Sigmoid colon (tissue), 7 donors: ENCODE results near the gene PTPA. TPM values are rescaled to one million over a fixed set of nuclear protein-coding genes. Genes with fewer than 3 reads are reported as not detected.

Experiments used
- DNase-seq: peaks from one replicate; pipeline ENCODE4 v3.0.0-alpha.2; 2019
- H3K27ac ChIP-seq, 4 donors: fragments of 200-600 bp; sonication (generic); one replicate each; pipeline ENCODE4 v1.5.1; 2016 to 2019; ENCODE audit warnings: mild to moderate bottlenecking in 1 of 4
- H3K27me3 ChIP-seq, 3 donors: fragments of 200-600 bp; sonication (generic); one replicate each; pipeline ENCODE4 v1.5.1; 2019; ENCODE audit warnings: mild to moderate bottlenecking in 1 of 3
- H3K36me3 ChIP-seq, 4 donors: fragments of 200-600 bp; sonication (generic); one replicate each; pipeline ENCODE4 v1.5.1; 2016 to 2019
- H3K4me1 ChIP-seq, 4 donors: fragments of 200-600 bp; sonication (generic); one replicate each; pipeline ENCODE4 v1.5.1; 2017 to 2019
- H3K4me3 ChIP-seq, 4 donors: fragments of 200-600 bp; sonication (generic); one replicate each; pipeline ENCODE4 v1.5.1; 2017 to 2019; ENCODE audit warnings: mild to moderate bottlenecking in 2 of 4, moderate library complexity in 1 of 4
- H3K9me3 ChIP-seq, 4 donors: fragments of 200-600 bp in 3 of 4; sonication (generic) in 3 of 4; one replicate each; pipeline versions ENCODE4 v1.5.1 to v1.6.1; 2013 to 2019
- EP300 ChIP-seq, 4 donors: sonication (generic); formaldehyde crosslinking; IDR thresholded peaks; one replicate each; pipeline ENCODE4 v1.6.1; 2017; ENCODE audit warnings: antibody characterized with exemption in 4 of 4
- POLR2A ChIP-seq, 2 donors: fragments of 450-650 bp; IDR thresholded peaks; one replicate each; pipeline ENCODE4 v1.6.1; 2016; ENCODE audit warnings: antibody characterized with exemption in 2 of 2, mild to moderate bottlenecking in 2 of 2, moderate library complexity in 2 of 2
- POLR2AphosphoS5 ChIP-seq, 4 donors: sonication (generic); formaldehyde crosslinking; IDR thresholded peaks; one replicate each; pipeline ENCODE4 v1.6.1; 2017; ENCODE audit warnings: antibody characterized with exemption in 4 of 4
- WGBS, 2 donors: extraction: QIAGEN DNeasy Blood & Tissue Kit; methylation state at CpG; one replicate each; pipeline ENCODE4 v1.1.7; 2013; 5-methylcytosine and 5-hydroxymethylcytosine counted together
- intact Hi-C: fragments of 100-400 bp; cut with DNase I; formaldehyde crosslinking; loops from one replicate; pipeline ENCODE4 v1.15.1; 2023
- polyA plus RNA-seq, 3 donors: library from polyadenylated mRNA; stranded (reverse); fragments of 200-250 nt; gene quantifications; one replicate each; pipeline ENCODE4 v1.2.3, GENCODE V29; 2013
- total RNA-seq, 4 donors: library from RNA; depleted of rRNA; stranded (reverse); fragments of >200 nt; gene quantifications; one replicate each; pipeline ENCODE4 v1.1.0, GENCODE V29; 2016
- TF ChIP-seq, protein P1 (sequence below), 4 experiments: fragments of 450-650 bp in 3 of 4; fragments of 200-600 bp in 1 of 4; IDR thresholded peaks; one replicate each; pipeline ENCODE4 v1.5.1; 2016 to 2019; ENCODE audit warnings: antibody characterized with exemption in 4 of 4, mild to moderate bottlenecking in 3 of 4, moderate library complexity in 2 of 4
- donor health status: healthy with polysubstance abuse.
- donor health status: Bipolar disorder and iron deficiency.
- donor health status: healthy.

Gene PTPA
- total and polyA plus RNA-seq, 7 donors = 50.2 to 141 (median 78.5) TPM

DNA sequence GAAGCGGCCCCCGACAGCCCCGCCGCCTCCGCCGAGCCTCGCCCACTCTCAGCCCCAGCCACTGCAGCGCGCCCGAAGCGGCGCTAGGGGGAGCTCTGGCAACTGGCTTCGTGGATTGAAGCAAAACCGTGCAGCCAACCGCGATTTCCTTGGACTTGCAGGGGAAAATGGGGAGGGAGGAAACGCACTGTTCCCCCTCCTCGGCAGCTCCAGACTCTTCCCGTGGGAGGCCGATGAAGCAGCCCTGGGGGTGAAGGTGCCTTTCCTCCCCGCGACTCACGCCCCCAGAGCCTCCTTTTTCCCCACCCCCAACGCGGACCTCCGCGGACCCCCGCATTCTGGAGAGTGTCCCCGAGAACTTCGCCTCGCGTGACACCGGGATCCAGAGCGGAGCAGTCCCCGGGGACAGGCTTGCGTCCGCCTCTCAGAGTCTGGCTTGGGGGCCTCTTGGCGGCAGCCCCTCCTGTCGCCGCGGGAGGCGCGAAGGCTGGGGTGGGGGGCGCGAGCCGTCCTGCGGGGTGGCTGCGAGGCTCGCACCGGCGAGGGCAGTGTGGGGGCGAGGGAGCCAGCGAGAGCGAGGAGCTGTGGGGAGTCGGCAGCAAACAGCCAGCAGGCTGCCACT lies 63.0 kb downstream of the PTPA start:
- Histone ChIP-seq H3K27me3 (no peaks in the 10 kb centered on the region), H3K9me3 (no peaks in the 10 kb centered on the region), H3K4me1 (peaks cover 0 to 39% (median 25%) of the 10 kb centered on the region in 4 donors), H3K36me3 (no peaks in the 10 kb centered on the region), H3K27ac (peak overlapping the region; percentile 97 to 99 (median 98)), H3K4me3 (peak overlapping the region; percentile 80 to 96 (median 93))
- peak in 1 of 4 donors; percentile 2 for TF ChIP-seq EP300 (IDR thresholded peaks at IDR 0.05)
- peak in 1 of 2 donors; percentile 19 for TF ChIP-seq POLR2A (IDR thresholded peaks at IDR 0.05)
- TF ChIP-seq, protein P1, sequence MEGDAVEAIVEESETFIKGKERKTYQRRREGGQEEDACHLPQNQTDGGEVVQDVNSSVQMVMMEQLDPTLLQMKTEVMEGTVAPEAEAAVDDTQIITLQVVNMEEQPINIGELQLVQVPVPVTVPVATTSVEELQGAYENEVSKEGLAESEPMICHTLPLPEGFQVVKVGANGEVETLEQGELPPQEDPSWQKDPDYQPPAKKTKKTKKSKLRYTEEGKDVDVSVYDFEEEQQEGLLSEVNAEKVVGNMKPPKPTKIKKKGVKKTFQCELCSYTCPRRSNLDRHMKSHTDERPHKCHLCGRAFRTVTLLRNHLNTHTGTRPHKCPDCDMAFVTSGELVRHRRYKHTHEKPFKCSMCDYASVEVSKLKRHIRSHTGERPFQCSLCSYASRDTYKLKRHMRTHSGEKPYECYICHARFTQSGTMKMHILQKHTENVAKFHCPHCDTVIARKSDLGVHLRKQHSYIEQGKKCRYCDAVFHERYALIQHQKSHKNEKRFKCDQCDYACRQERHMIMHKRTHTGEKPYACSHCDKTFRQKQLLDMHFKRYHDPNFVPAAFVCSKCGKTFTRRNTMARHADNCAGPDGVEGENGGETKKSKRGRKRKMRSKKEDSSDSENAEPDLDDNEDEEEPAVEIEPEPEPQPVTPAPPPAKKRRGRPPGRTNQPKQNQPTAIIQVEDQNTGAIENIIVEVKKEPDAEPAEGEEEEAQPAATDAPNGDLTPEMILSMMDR (IDR thresholded peaks at IDR 0.05) = peak; percentile 94 to 98 (median 96)
- TF ChIP-seq POLR2AphosphoS5 (IDR thresholded peaks at IDR 0.05) = peak; percentile 80 to 86 (median 82)
- WGBS, 2 donors = 0% methylated on average over 55 of the region's 55 CpGs
- intact Hi-C loops = loop anchor here (1.0 to 2.0 kb wide), 3 partner anchors 239 to 436 kb away; no protein-coding TSS in a partner anchor
- peak; percentile 97 for DNase-seq

DNA sequence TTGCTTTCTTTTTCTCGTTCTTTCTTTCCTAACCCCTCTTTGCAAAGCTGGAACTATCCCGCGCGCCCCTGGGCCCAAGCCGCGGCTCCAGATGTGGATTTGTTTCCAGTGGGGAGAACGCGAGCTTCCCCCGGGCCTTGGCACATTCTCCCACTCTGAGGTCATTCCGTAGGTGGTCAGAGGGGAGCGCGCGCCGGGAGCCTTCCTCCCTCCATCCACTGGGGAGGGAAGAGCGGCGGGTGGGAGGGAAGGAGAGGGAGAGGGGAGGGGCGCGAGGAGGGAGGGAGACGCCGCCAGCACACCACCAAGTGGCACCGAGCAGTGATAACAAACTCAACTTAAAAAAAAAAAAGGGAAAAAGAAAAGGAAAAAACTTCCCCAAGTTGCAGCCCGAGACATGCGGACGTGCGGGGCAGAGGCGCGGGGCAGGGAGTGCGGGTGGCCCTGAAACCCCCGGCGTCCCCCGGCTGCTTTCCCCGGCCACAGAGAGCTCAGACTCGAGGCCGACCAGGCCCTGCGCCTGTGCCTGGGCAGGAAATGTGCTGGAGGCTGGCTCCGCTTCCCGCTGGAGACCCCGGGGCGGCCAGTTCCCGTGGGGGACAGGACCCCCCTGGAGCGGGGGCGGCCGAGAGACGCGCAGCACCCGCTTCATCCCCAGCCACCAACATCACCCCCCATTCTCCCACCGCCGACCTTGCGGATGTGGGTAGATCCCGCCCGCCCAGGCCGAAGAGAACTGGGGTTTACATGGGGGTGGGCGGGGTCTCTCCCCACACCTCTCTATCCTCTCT lies 63.7 kb downstream of the PTPA start:
- DNase-seq = peak; percentile 96
- 1% methylated on average over 53 of the region's 53 CpGs for WGBS, 2 donors
- intact Hi-C loops = loop anchor here (1.0 to 5.0 kb wide), 6 partner anchors 82 to 435 kb away; no protein-coding TSS in a partner anchor
- H3K36me3 ChIP-seq = no peaks in the 10 kb centered on the region
- no peaks in the 10 kb centered on the region for H3K27me3 ChIP-seq
- peaks cover 0 to 39% (median 25%) of the 10 kb centered on the region in 4 donors for H3K4me1 ChIP-seq
- H3K4me3 ChIP-seq = peak overlapping the region; percentile 80 to 96 (median 93)
- TF ChIP-seq POLR2AphosphoS5 (IDR thresholded peaks at IDR 0.05) = peak; percentile 62 to 80 (median 78)
- TF ChIP-seq EP300 (IDR thresholded peaks at IDR 0.05) = no peak
- peak in 1 of 2 donors; percentile 48 for TF ChIP-seq POLR2A (IDR thresholded peaks at IDR 0.05)
- H3K27ac ChIP-seq = peak overlapping the region; percentile 97 to 99 (median 98)
- H3K9me3 ChIP-seq = no peaks in the 10 kb centered on the region

DNA sequence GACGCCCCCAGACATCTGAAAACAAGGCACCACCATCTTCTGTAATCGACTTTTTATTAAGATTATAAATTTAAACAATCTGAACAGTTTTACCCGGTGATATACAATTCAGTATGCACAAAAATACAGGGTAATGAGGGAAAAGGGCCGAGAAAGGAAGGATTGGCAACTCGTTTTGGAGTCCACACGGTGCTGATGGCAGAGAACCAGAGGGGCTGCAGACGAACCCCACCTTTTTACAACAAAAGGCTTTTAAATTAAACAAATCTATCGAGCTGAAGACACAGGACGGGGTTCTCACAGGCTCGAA lies 64.3 kb downstream of the PTPA start:
- intact Hi-C loops = loop anchor here (1.0 to 5.0 kb wide), 5 partner anchors 82 to 393 kb away; no protein-coding TSS in a partner anchor
- no peak for DNase-seq

DNA sequence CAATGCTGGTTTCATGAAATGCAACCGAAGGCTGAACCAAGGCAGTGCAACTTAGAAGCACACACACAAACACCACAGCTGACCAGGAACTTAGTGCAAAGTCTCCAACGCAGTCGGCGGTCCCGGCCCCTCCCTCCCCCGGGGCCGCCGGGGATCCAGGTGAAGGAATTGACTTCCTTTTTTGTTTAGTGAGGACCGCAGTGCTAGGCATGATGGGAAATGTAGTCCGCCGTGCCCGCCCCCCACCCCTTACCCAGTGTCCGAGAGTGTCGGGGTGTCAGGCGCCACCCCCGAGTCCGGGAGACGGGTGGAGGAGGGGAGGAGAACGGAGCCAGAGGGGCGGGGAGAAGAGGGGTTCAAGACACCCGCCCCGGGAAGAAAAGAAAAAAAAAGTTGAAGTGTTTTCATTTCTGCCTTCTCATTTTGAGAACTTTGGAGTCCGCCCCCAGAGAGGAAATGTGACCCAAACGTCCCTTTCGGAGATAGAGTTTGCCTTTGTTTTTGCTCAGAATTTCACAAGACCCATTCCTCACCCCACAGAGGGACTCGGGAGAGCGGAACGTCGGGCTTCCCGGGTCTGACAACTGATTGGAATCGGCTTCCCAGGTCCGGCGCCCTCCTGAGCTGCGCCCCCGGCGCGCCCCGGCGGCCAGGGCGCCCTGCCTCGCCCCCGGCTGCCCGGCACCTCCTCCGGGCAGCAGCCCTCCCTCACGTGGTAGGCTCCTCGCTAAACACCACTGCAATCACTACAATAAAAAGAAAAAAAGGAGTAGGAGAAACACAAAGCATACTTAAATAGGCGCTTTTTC lies 64.8 kb downstream of the PTPA start:
- 0 to 1% methylated on average over 47 of the region's 47 CpGs for WGBS, 2 donors
- intact Hi-C loops = loop anchor here (1.0 to 5.0 kb wide), 7 partner anchors 36 to 392 kb away; no protein-coding TSS in a partner anchor
- peak; percentile 96 for DNase-seq

More for the DNA sequence above, 64.3 kb downstream of the PTPA start:
- Histone ChIP-seq H3K36me3 (no peaks in the 10 kb centered on the region), H3K4me1 (peaks cover 0 to 39% (median 25%) of the 10 kb centered on the region in 4 donors), H3K27me3 (no peaks in the 10 kb centered on the region), H3K9me3 (no peaks in the 10 kb centered on the region), H3K4me3 (peak overlapping the region; percentile 80 to 96 (median 93)), H3K27ac (peak overlapping the region; percentile 97 to 99 (median 98))
- 0 to 1% methylated on average over 10 of the region's 10 CpGs for WGBS, 2 donors
- TF ChIP-seq EP300 (IDR thresholded peaks at IDR 0.05) = no peak
- TF ChIP-seq POLR2AphosphoS5 (IDR thresholded peaks at IDR 0.05) = no peak
- TF ChIP-seq POLR2A (IDR thresholded peaks at IDR 0.05) = no peak
- TF ChIP-seq, protein P1 (IDR thresholded peaks at IDR 0.05) = no peak

More for the DNA sequence above, 64.8 kb downstream of the PTPA start:
- TF ChIP-seq EP300 (IDR thresholded peaks at IDR 0.05) (peak in 1 of 4 donors; percentile 27), POLR2AphosphoS5 (IDR thresholded peaks at IDR 0.05) (peak; percentile 71 to 83 (median 76)), POLR2A (IDR thresholded peaks at IDR 0.05) (peak; percentile 62 to 75)
- TF ChIP-seq, protein P1 (IDR thresholded peaks at IDR 0.05) = no peak
- Histone ChIP-seq H3K27ac (peak overlapping the region; percentile 97 to 99 (median 98)), H3K36me3 (no peaks in the 10 kb centered on the region), H3K27me3 (no peaks in the 10 kb centered on the region), H3K4me1 (peaks cover 0 to 39% (median 25%) of the 10 kb centered on the region in 4 donors), H3K9me3 (no peaks in the 10 kb centered on the region), H3K4me3 (peak overlapping the region; percentile 80 to 96 (median 93))
